ENCODE results near the gene CREB5.
"Not testable (repeated sequence)": the region's sequence is repeated elsewhere in the genome, so short reads cannot be mapped to it uniquely, and the experiment has no call there.

Gene CREB5

DNA sequence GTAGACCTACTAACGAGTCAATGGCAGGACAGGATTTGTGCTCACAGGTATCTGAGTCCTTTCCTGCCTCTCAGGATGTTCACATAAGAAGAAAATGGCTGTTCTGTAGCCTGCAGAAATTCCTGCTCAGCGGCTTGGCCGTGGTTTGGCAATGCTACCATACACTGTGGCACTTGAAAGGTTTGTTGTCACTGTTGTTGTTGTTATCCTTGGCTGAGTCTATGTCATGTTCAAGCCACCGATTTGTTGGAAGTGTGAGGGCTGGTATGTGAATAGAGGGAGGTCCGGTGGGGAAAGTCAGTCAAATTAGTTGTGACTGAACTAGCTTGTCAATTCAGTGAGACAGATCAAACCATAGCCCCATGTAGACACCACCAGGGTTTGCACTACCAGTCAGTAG, 345.9 kb downstream of the CREB5 start:
- DNase-seq, result no peak

DNA sequence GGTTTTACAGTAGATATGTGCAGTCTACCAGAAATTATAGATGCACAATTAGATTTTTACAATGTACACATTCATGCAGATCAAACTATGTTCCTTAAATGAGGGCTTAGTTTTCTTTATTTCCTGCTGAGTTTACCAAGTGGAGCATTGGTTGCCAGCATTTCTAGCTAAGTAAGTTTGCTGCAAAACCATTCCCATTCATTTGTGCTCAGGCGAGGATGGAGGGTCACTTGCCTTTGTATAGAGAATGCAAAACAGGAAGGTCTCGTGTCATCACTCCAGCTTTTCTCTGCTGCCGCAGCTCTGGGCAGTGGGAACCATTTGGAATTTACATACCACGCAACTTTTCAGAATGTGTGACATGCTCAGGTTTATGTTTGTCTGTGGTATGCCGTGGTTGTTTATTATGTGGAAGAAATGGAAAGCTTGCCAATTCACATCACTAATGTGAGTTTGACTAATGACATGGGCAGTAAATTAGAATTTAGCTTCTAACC, 347.2 kb downstream of the CREB5 start:
- no peak for DNase-seq

GRCh38 chr7:28761505-28761904, 349.2 kb downstream of the CREB5 start:
- no peak for DNase-seq

GRCh38 chr7:28762651-28763050, 350.3 kb downstream of the CREB5 start:
- no peak for DNase-seq

DNA sequence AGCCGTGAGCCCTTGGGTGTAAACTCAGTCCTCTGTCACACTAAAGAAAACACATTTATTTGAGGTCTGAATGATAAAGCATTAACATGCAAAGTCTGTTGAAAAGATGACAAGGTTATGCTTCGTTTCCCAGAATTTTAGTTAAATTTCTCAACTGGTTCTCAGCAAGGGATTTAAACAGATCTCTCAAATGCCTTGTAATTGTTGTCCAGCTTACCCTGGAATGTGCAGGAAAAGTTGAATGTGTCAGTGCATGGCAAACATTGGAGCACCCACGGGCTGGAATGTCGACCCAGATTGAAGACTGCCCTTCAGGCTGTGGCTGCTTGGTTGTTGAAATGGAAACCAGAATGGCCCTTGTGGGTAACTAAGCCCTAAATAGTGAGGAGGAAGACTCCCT, 354.0 kb downstream of the CREB5 start:
- no peak for DNase-seq

DNA sequence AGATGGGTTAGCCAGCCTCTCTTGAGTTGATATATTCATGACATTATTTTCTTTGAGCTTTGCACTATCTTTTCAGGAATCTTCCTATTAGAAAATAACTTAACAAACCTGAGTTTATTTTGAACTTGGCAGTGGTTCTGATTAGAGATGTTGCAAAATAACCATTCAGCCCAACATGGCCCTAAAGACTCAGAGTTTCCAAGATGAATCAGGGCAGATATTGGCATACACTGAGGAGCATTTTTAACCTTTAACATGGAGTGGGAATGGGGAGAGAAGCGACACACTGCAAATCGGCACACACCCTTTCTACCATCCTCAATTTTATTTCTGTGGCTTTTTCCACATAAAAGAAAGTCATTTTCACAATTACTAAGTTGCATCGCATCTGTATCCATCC, 355.0 kb downstream of the CREB5 start:
- DNase-seq, result no peak

- no peak for DNase-seq
Observed at GRCh38 chr7:28768577-28769147, 356.3 kb downstream of the CREB5 start.

DNA sequence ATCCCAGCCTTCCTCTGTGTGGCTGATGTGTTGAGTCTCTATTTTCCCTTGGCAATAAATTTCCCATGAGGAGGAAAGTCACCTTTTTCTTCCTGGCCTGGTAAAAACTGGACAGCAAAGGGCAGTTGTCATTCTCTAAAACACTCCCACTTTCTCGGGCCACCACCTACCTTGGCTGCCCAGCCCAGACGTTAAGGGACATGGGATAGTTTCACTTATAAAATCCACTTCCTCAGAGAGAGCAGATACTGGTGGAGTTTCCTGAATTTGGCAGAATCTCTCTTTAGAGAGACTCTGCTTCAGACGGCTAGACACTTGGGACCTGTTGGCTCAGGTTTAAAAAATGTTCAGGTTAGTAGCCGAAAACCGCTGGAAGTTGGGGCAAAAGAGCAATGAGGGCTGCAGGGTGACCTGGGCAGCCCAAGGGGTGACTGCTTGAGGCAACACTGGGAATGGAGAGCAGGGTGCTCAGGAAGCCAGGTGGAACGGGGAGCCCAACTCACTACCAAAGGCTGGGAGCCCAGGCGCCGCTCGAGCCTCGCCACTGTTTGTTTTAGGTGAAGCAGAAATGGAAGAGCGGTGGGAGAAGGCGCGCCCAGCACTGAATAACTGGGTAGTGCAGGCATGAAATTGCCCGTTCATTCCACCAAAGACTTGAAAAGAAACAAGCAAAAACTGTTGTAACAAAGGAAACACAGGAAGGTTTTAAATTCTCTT, 359.7 kb downstream of the CREB5 start:
- DNase-seq, result no peak

- DNase-seq, result no peak
Observed at GRCh38 chr7:28773423-28774145, 361.3 kb downstream of the CREB5 start.

- DNase-seq, result no peak
Observed at GRCh38 chr7:28774261-28774988, 362.1 kb downstream of the CREB5 start.

- no peak for DNase-seq
Observed at GRCh38 chr7:28776463-28777157, 364.3 kb downstream of the CREB5 start.

DNA sequence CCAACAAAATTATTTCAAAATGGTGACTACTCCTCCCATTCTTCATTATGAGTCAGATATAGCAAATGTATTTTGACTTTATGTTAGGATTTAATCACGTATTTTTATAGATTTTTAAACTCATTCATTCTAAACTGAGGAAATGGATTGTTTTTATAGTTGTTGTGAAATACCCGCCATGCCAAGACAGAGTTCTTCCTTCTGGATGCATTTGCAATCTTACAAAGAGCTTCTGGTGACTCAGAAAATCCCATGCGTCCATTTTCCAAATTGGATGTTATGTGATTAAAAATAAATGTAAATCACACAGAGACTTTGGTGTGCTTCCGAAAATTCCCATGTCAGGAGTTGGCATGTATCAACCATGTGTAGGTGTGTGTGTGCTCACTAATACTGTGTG, 366.5 kb downstream of the CREB5 start:
- no peak for DNase-seq

GRCh38 chr7:28779954-28780353, 367.6 kb downstream of the CREB5 start:
- no peak for DNase-seq

- DNase-seq, result no peak
Observed at GRCh38 chr7:28782362-28782761, 370.0 kb downstream of the CREB5 start.

GRCh38 chr7:28784171-28784902, 372.0 kb downstream of the CREB5 start:
- no peak for DNase-seq

- DNase-seq, result no peak
Observed at GRCh38 chr7:28785041-28785995, 373.0 kb downstream of the CREB5 start.

- DNase-seq, result not testable (repeated sequence)
Observed at GRCh38 chr7:28786156-28786555, 373.8 kb downstream of the CREB5 start.

GRCh38 chr7:28787106-28787505, 374.8 kb downstream of the CREB5 start:
- DNase-seq, result no peak

GRCh38 chr7:28790467-28790866, 378.1 kb downstream of the CREB5 start:
- DNase-seq, result no peak

GRCh38 chr7:28792858-28793257, 380.5 kb downstream of the CREB5 start:
- DNase-seq, result no peak

Measured in CD4-positive, alpha-beta T cell treated with Interleukin-4 for 4 hours (primary cell).